ENCODE data around the gene ATP6V1C2.
"Not testable (repeated sequence)": the region's sequence is repeated elsewhere in the genome, so short reads cannot be mapped to it uniquely, and the experiment has no call there.

ATP6V1C2 gene

GRCh38 chr2:10785260-10785659, 63.8 kb downstream of the ATP6V1C2 start:
- DNase-seq (ENCODE audit: low spot score) = no peak

- no peak for DNase-seq (ENCODE audit: low spot score)
Measured at GRCh38 chr2:10786240-10786982, 65.0 kb downstream of the ATP6V1C2 start.

DNA sequence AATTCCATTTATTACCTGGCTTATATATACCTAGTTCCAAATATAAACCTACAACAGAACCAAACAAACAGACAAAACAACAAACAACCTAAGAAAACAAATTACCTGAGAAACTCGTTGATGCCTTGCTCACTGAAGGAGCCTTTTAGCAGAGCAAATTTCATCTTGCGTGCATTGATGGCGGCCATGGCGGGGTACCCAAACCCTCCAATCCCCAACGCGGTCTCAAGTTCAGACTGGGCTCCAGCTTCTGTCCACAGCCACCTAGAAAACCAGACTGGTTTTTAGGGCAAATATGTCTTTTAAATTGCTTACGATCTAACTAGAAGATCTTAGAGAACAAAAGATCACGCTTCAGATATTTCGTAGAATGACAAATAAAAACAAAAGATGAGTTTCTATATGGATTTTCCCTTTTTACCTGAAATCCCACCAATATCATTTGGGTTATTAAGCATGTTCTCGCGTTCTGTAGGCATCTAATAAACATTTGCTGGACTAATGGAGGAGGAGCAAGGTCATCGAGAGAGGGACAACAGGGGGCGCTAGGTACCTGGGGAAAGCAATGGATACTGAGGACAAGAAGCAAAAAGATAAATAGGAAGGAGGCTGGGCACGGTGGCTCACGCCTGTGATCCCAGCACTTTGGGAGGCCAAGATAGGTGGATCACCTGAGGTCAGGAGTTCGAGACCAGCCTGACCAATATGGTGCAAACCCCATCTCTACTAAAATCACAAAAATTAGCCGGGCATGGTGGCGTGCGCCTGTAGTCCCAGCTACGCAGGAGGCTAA, 65.9 kb downstream of the ATP6V1C2 start:
- no peak for DNase-seq (ENCODE audit: low spot score)

DNA sequence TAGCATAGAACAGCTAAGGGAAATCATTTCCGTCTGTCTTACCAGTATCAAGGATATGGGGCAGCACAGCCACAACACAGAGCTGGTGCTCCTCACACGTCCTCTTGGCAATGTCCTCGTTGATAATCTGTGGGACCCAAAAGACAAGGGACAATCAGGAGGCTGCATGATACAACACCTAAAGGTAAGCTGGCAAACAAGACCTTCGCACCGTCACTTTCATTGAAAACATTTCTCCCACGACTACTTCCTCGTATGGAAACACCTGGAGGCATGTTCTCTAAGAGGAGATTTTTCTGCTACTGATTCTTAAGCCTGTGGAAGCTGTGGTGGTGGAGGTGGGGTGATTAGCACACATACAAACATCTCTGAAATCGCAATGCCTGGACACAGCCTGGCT, 67.4 kb downstream of the ATP6V1C2 start:
- DNase-seq (ENCODE audit: low spot score) = no peak

- DNase-seq (ENCODE audit: low spot score) = no peak
Measured at GRCh38 chr2:10790228-10790973, 69.0 kb downstream of the ATP6V1C2 start.

DNA sequence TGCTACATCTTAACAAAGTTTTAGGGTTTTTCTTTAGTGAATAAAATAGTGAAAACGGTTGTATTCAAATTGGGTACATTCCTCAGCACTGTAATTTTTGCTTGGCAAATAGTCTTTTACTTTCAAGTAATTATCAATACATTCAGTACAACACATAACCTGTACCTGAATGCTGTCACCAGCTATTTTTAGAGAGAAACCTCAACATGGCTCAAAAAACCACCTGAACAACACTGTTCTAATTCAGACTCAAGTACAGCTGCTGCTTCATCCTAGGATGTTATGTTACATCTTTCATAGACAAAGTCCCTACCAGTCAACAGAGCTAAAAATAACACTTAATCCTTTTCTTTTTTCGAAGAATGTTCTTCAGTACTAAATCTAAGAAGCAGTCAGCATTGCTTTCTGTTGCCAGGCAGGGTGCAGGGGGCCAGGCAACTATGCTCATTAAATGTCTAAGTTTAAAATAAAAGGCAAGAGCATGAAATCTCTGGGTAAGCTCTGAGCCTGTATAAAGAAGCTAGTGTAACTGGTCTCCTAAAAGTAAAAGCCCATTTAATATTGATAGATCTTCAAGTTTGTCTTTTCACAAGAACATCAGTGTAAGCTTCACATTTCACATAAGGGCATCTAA, 70.7 kb downstream of the ATP6V1C2 start:
- no peak for DNase-seq (ENCODE audit: low spot score)

GRCh38 chr2:10792660-10793400, 71.4 kb downstream of the ATP6V1C2 start:
- DNase-seq (ENCODE audit: low spot score) = no peak

DNA sequence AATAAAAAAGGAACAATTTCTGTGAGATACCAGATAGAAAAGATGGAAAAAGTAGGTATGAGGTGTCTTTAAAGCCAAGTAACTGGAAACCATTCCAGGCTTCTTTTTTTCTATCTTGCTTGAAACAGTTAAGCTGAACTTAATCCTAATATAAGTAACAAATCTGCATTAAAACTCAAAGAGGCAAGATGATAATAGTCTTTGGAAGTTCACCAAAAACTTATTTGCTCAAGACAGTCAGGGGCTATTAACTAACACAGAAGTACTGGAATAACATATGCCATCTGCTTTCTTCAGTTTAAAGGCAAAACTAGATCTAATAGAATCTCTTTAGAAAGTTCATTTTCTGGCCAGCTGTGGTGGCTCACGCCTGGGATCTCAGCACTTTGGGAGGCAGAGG, 72.4 kb downstream of the ATP6V1C2 start:
- no peak for DNase-seq (ENCODE audit: low spot score)

DNA sequence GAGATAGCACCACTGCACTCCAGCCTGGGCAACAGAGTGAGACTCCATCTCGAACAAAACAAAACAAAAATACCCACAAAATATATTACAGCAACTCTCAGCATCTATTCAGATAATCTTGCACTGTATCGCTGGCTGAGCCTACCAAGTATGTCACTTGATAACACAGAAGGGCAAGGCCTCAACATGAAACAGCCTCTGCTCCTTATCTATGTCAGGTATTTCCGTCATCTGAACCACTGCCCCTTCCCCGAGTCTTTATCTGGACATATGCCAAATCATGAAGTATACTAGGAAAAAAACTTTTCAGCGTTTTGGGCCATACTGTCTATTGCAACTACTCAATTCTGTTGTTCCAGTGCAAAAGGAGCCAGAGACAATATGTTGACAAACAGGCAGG, 73.4 kb downstream of the ATP6V1C2 start:
- DNase-seq (ENCODE audit: low spot score) = no peak

DNA sequence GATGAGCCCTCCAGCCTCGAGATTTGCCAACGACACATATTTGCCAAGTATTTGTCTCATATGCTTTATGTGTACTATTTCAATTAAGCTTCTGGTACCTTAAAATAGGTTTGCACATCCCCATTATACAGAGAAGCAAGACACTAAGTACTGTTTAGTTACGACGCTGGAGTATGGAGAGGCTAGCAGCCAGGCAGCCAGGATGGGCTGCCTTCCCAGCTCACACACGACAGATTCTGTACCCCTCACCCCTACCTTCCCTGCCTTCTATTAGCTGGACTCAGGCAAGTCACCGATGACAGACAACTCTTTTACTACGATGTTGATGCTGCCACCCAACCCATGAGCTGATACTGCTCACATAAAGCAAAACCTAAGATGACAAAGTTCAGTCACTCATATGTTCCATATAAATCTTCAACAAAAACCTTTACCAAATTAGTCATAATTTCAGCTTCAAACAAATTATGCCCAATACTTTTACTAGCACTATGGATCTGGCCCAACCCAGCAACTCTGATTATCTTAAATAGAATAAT, 74.1 kb downstream of the ATP6V1C2 start:
- no peak for DNase-seq (ENCODE audit: low spot score)

- no peak for DNase-seq (ENCODE audit: low spot score)
Measured at GRCh38 chr2:10796703-10797102, 75.3 kb downstream of the ATP6V1C2 start.

GRCh38 chr2:10798783-10799182, 77.4 kb downstream of the ATP6V1C2 start:
- DNase-seq (ENCODE audit: low spot score) = no peak

- no peak for DNase-seq (ENCODE audit: low spot score)
Measured at GRCh38 chr2:10800163-10800562, 78.7 kb downstream of the ATP6V1C2 start.

DNA sequence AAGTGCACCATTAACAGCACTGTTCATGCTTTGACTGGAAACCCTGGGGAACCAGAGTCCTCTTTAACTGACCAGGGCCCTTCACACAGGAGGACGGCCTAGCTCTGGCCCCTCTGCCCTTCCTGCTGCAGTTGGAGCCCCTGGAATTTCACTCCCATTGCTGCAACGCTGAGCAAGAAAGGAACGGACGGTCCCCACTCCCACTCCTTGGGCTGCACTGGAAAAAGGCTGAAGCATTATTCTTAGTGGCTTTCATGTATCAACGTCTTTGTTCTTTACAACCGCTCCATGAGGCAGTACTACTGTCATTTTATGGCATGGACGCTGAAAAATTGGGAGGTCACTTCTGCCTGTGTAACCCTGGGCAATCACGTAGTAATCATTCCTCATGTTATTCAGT, 81.2 kb downstream of the ATP6V1C2 start:
- no peak for DNase-seq (ENCODE audit: low spot score)

DNA sequence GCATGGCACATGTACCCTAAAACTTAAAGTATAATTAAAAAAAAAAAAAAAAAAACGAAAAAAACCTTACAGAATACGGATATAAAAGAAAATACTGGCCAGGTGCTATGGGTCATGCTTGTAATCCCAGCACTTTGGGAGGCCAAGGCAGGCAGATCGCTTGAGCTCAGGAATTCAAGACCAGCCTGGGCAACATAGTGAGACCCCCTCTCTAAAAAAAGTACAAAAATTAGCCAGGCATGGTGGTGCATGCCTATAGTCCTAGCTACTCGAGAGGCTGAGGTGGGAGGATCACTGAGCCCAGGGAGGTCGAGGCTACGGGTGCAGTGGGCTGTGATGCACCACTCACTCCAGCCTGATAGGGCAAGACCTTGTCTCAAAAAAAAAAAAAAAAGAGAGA, 84.6 kb downstream of the ATP6V1C2 start:
- DNase-seq (ENCODE audit: low spot score) = not testable (repeated sequence)

GRCh38 chr2:10806543-10806942, 85.1 kb downstream of the ATP6V1C2 start:
- no peak for DNase-seq (ENCODE audit: low spot score)

DNA sequence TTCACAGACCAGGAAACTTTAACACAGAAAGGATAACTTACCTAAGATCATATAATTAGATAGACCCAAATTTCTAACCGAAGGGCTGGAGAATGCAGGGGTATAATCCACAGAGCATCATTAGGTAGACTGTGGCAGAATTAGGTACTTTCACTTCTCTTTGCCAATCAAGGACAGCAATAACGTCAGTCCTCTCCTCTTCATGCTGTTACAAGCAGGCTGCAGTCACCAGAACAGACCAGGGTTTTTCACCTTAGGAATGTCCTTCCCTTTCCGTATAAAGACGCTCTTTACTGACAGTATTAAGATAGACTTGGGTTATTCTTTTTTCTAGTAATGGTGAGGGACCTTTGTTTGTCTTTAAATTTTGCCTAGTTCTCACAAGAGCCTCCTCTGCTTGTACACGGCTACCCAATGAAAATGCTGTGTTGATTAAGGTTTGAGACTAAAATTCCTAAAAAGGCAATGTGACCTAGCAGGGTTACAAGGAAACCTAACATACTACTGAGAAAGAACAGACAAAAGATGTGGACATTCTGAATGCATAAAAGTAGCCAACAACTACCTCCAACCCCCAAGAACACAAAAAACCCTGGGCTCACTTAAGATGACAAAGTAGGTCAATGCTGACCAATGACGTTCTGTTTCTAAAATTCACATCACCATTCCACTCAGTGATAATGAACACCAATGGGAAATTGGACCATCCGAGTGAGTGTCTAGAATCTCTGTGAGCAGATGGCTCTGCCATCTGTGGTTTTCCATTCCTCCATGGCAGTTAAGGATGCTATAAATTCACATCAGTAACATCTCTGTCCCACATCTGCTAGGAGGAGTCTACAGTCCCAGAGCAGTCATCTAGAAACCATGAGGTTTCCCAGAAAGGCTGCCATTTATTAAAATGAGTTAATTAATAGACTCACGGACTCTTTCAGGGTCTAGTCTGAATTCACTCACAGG, 89.1 kb downstream of the ATP6V1C2 start:
- peak; percentile 39 for DNase-seq (ENCODE audit: low spot score)

DNA sequence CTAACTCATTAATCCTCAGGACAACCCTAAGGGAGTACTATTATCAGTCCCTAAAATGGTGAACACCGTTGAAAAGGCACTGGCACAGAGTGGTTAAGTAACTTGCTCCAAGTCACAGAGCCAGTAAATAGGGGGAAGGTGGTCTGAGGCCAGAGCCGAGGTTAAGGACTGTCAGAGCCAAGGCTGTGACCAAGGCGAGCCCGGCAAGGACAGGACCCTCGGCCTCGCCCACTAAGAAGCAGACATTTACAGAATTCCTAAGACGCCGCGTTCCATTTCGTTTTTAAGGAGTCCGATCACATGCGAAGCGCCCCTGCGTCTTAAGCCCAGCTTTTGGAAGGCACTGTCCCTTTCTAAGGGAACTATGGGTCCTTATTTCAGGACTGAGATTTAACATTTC, 90.1 kb downstream of the ATP6V1C2 start:
- DNase-seq (ENCODE audit: low spot score) = no peak

- peak; percentile 95 for DNase-seq (ENCODE audit: low spot score)
Measured at GRCh38 chr2:10812362-10813162, 91.1 kb downstream of the ATP6V1C2 start, which contains the start of gene PDIA6. Gene PDIA6 (minus strand): TSS chr2:10812785. CDS start chr2:10812696, 89 bp downstream.
